Stimulated activated CD8-positive, alpha-beta memory T cell treated with anti-CD3 and anti-CD28 coated beads, Interleukin-2, amount 100 ng/mL, for 1 hour (primary cell): ENCODE data around the gene CLN6.
"Not testable (repeated sequence)": the region's sequence is repeated elsewhere in the genome, so short reads cannot be mapped to it uniquely, and the experiment has no call there.

Experiments used
- DNase-seq, 2 donors: peaks; one replicate each; pipeline ENCODE4 v3.0.0-alpha.2; 2020; ENCODE audit warnings: low read depth in 2 of 2

CLN6 gene

GRCh38 chr15:68256675-68257450 lies 27.3 kb upstream of the CLN6 start:
- peak; percentile 28 to 29 for DNase-seq

- DNase-seq, result no peak
These were observed 23.5 kb upstream of the CLN6 start for GRCh38 chr15:68252925-68253534.

- DNase-seq, result no peak
These were observed 19.7 kb upstream of the CLN6 start for GRCh38 chr15:68249058-68249713.

GRCh38 chr15:68244235-68244634 lies 14.7 kb upstream of the CLN6 start:
- no peak for DNase-seq

GRCh38 chr15:68241088-68241935 lies 11.8 kb upstream of the CLN6 start:
- no peak for DNase-seq

GRCh38 chr15:68239025-68239424 lies 9.5 kb upstream of the CLN6 start:
- no peak for DNase-seq

- no peak for DNase-seq
These were observed 5.5 kb upstream of the CLN6 start for GRCh38 chr15:68235022-68235421.

GRCh38 chr15:68234520-68234919 lies 5.0 kb upstream of the CLN6 start:
- not testable (repeated sequence) for DNase-seq

- DNase-seq, result no peak
These were observed 4.5 kb upstream of the CLN6 start for GRCh38 chr15:68234060-68234459.

- DNase-seq, result no peak
These were observed 3.4 kb upstream of the CLN6 start for GRCh38 chr15:68232937-68233336.

GRCh38 chr15:68232449-68232848 lies 2.9 kb upstream of the CLN6 start:
- no peak for DNase-seq

- DNase-seq, result no peak
These were observed 1.7 kb upstream of the CLN6 start for GRCh38 chr15:68231102-68231818.

- DNase-seq, result no peak
These were observed 901 bp upstream of the CLN6 start for GRCh38 chr15:68230157-68231100.

GRCh38 chr15:68228971-68229385 lies 550 bp downstream of the CLN6 start:
- DNase-seq, result no peak

GRCh38 chr15:68228143-68228970 lies 1.2 kb downstream of the CLN6 start:
- no peak for DNase-seq

- no peak for DNase-seq
These were observed 1.8 kb downstream of the CLN6 start for GRCh38 chr15:68227643-68228142.

- not testable (repeated sequence) for DNase-seq
These were observed 4.1 kb downstream of the CLN6 start for GRCh38 chr15:68225442-68225841.

- no peak for DNase-seq
These were observed 4.8 kb downstream of the CLN6 start for GRCh38 chr15:68224546-68225250.
